IPS-NIHi7 (cell line): ENCODE measurements around the gene PPP1R15A.
"Not testable (repeated sequence)": the region's sequence is repeated elsewhere in the genome, so short reads cannot be mapped to it uniquely, and the experiment has no call there.

ENCODE experiments used
- DNase-seq: peaks from one replicate; pipeline ENCODE4 v3.0.0; 2012; ENCODE audit warnings: mixed read lengths; ENCODE audit errors: extremely low spot score

The PPP1R15A gene

DNA sequence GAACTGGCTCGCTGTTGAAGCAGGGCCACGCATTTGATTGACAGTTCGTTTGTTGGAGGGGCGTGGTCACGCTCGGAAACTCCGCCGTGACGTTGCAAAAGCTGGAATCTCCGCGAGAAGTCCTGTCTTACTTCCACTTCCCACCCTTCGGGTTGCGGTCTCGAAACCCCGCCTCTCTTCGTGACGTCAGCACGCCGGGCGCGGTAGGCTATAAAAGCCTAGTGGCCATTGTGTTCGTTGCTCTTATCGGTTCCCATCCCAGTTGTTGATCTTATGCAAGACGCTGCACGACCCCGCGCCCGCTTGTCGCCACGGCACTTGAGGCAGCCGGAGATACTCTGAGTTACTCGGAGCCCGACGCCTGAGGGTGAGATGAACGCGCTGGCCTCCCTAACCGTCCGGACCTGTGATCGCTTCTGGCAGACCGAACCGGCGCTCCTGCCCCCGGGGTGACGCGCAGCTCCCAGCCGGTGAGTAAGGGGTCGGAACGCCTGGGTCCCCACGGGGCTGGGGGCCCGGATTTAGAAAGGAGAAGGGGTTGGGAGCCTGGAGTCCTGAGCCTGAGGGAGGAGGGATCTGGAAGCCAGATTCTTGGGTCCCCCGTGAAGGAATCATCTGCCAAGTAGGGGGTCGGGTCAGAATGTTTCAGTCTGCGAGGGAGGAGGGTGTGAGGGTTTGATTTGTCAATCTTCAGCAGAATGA lies at the start of gene PPP1R15A:
TSS of gene PPP1R15A (plus strand) at position 240 of the 702 bp plus-strand sequence. CDS start 813 bp downstream, outside the sequence.
- peak; percentile 97 for DNase-seq

DNA sequence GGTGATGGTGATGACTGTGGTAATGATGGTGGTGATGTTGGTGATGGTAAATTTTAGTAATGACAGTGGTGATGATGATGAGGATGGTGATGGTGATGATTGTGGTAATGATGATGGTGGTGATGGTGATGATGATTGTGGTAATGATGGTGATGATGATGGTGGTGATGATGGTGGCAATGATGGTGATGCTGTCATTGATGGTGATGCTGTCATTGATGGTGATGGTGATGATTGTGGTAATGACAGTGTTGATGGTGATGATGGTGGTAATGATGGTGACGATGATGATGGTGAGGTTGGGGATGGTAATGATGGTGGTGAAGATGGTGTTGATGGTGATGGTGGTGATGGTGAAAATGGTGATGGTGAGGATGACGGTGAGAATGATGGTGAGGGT lies 49.7 kb upstream of the PPP1R15A start:
- DNase-seq = no peak

DNA sequence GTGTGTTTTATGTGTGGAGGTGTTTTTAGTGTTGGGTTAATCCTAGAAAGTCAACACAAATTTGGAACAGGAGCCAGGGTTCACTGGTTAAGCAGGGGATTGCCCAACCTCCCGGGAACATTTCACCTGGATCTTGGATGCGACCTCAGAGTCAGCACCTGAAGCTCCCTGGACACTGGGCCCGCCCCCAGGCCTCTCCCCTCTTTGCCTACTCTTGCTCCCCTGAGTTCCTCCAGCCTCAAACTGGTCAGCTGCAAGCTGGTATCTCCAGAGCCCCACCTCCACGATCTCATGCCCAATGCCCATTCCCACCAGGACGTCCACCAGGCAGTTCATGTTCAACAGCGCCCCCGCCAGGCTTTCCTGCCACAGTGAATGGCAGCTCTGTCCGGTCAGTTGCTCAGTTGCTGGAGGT lies 45.6 kb upstream of the PPP1R15A start:
- no peak for DNase-seq

DNA sequence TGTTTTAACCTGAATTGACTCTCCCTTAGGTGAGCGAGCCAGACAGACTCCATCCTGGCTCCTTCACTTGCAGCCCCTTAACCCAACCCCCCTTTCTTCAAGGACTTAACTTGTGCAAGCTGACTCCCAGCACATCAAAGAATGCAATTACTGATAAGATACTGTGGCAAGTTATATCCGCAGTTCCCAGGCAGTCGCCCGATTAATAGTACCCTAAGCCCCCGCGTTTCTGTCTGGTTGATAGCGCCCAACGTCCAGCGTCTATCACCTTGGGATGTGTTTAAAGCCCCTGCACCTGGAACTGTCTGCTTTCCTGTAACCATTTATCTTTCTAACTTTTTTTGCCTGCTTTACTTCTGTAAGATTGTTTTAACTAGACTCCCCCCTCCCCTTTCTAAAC lies 42.1 kb upstream of the PPP1R15A start:
- no peak for DNase-seq

DNA sequence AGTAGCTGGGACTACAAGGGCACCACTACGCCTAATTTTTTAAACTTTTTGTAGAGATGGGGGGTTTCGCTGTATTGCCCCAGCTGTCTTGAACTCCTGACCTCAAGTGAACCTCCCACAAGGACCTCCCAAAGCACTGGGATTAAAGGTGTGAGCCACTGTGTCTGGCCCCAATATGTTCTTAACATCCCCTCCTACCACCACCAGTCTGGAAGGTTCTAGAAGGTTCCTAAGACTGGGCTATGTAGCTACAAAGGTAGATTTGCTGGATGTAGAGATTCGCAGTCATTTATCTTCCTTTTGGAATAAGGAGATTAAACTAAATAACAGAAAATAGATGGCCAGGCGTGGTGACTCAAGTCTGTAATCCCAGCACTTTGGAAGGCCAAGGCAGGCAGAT lies 41.3 kb upstream of the PPP1R15A start:
- no peak for DNase-seq

DNA sequence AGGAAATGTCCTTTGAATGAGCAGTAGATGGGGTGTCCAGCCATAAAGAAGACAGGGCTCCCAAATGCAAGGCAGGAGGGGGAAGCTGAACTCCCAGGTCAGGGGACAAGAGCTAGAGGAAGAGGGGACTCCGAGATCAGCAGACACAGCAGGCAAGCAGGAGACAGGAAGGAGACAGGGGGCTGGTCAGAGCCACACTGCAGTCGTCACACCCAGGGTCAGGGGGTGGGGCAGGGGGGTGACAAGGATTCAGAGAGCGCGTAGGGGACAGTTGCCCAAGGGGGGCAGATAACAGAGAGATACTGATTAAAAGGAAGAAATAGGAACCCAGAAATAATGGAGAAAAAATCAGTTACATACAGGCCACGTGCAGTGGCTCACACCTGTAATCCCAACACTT lies 39.2 kb upstream of the PPP1R15A start:
- no peak for DNase-seq

DNA sequence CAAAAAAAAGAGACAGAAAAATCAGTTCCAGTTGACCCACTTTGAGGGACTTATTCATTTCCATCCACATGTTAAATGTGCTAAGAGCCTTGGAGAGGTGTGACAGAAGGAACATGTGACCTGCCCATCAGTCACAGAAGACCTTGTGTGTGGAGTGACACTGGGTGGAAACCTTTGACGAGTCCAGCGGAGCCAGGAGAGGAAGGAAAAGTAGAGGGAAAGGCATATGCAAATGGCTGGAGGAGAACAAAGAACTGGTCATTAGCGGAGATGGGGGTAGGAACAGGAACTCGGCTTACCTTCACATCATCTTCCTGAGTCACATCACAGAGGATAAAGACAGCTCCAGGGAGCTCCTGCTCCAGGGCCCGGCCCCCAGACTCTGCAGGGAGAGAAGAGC lies 38.2 kb upstream of the PPP1R15A start:
- DNase-seq = no peak

DNA sequence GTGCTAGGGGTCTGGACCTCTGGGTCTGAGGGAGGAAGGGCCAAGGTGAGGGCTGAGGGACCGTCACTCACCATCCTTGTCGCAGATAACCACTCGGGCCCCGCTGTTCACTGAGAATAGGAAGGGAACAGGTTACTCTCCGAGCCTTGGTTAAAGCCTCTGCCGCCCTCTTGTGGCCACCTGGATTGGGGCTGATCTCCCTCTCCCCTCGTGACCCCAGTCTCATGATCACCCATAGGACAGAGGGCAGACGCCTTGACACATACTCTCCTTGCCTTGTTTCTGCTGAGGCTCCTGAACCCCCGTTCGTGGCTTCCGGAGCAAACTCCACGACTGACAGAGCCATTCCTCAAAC lies 36.5 kb upstream of the PPP1R15A start:
- peak; percentile 84 for DNase-seq

DNA sequence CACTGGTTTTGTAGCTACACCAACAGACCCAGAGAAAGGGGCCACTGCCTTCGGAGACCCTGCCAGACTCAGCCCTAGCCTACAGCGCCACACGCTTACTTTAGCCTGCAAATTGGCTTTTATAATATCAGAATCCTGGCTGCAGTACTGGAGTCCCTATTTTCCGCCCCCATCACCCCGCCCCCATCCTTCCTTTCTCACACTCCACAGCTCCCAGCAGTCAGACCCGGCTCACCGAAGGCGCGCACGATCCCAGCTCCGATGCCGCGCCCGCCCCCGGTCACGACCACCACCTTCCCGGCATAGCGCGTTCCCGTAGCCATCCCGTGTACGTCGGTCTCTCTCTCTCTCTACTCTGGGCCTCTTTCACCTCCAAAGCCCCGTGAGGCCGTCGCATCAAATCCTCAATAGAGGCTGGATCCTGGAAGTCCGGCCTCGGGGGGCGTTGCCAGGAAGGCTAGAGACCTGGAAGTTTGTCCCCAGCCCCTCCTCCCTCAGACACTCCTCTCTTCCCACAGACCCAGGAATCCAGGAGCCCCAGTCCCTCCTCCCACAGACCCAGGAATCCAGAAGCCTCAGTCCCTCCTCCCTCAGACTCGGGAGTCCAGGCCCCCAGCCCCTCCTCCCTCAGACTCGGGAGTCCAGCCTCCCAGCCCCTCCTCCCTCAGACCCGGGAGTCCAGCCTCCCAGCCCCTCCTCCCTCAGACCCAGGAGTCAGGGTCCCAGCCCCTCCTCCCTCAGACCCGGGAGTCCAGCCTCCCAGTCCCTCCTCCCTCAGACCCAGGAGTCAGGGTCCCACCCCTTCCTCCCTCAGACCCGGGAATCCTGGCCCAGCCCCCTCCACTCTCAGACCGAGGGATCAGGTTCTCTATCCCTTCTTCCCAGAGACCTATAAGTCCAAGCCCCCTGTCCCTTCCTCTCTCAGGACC lies 35.9 kb upstream of the PPP1R15A start, which contains the start of gene HSD17B14:
TSS of gene HSD17B14 (minus strand) at position 403 of the 929 bp plus-strand sequence. CDS start at position 323, 80 bp downstream.
- DNase-seq = peak; percentile 58

DNA sequence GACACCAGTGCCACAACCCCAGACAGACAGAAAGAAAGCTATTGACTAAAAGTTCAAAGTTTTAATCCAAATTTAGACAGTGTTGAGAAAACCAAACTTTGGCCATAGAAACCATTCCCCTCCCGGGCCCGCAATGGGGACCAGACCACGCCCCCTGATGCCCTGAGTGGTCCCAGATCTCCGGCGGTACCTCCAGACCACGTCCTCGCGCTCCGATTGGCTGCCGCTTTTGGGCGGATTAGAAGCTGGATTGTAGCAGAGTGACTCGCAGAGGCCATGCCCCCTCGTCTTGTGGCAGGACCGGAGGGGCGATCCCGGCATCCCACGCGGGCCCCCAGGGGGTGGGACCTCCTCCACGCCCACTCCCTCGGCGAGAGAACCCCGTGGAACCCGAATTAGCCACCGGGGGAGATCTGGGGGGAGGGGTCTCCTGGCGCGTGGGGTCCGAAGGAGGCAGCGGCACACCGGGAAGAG lies 35.1 kb upstream of the PPP1R15A start:
- peak; percentile 98 for DNase-seq

DNA sequence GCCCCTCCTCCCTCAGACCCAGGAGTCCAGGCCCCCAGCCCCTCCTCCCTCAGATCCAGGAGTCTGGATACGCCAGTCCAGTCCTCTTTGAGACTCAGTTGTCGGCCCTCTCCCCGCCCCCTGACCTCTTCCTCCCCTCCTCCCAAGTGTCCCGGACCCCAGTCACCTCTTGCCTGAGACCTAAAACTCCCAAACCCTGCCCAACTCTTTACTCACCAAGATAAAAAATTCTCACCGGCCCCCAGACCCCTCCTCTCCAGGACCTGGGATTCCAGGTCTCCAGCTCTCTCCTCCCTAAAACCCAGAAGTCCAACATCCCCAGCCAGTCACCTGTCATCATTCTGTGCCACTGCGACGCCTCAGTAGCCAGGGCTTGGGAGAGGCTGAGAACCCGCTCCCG lies 34.5 kb upstream of the PPP1R15A start:
- no peak for DNase-seq

DNA sequence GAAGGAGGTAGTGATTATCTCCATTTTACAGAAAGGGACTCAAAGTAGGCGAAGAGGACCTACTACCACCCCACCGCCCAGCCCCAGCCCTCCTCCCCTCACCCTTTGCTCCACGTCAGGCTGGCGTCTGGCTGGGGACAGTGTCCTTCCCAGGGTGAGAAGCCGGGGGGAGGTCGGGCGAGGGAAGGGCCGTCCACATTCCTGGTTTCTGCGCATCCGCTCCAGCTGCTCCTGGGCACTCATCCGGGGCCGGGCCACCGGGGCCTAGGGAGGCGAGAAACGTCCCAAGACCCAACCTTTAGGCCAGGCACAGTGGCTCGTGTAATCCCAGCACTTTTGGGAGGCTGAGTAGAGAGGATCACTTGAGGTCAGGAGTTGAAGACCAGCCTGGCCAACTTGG lies 31.2 kb upstream of the PPP1R15A start:
- no peak for DNase-seq

DNA sequence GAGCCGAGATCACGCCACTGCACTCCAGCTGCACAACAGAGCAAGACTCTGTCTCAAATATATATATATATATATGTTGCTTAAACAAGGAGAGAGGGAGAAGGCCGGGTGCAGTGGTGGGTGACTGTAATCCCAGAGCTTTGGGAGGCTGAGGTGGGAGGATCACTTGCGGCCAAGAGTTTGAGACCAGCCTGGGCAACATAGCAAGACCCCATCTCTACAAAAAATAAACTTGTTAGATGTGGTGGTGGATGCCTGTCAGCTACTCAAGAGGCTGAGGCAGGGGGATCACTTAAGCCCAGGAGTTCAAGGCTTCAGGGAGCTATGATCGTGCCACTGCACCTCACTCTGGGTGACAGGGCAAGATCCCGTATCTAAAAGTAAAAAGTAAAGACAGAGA lies 30.6 kb upstream of the PPP1R15A start:
- DNase-seq = no peak

DNA sequence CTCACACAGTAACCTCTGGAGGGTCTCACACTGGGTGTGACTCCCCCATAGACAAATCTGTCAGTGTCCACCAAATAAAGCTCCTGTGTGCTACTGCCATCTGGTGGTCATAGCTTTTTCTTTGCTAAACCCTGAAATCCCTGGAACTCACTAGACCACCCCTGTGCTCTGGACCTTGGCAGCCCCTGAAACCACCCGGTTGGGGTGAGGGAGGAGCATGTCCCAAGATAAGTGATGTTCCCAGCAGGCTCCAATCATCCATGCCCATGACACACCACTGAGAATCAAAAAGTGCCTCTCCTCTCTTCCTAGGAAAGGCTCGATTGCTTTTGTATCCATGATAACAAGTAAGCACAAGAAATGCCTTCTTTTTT lies 29.4 kb upstream of the PPP1R15A start:
- peak; percentile 66 for DNase-seq

DNA sequence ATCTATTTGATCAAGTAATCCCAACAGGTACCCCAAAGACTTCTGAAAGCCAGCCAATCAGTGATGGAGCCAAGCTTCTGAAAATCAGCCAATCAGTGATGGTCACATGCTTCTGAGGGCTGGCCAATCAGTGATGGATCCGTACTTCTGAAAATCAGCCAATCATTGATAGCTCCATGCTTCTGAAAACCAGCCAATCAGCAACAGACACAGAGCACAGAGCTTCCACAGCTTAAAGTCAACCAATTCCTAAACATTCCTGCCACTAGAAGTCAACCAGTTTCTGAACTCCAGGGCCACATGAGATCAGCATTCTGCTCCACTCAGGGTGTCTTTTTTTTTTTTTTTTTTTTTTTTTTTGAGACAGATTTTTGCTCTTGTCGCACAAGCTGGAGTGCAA lies 27.7 kb upstream of the PPP1R15A start:
- DNase-seq = peak; percentile 49

DNA sequence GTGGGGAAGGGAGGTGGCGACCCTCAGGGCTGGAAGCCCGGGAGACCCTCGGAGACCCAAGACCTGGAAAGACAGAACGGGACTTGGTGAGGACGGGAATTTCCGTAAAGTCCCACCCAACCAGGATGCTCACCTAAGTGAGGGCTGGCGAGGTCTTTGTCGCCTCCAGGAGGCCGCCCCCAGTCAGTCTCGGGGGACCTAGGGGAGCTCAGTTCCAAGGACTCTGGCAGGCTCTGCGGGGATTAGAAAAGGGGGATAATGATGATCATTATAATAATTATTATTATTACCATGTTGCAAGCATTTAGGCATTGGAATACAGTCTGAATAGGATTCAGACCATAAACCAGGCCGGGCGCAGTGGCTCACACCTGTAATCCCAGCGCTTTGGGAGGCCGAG lies 26.8 kb upstream of the PPP1R15A start:
- DNase-seq = peak; percentile 7

DNA sequence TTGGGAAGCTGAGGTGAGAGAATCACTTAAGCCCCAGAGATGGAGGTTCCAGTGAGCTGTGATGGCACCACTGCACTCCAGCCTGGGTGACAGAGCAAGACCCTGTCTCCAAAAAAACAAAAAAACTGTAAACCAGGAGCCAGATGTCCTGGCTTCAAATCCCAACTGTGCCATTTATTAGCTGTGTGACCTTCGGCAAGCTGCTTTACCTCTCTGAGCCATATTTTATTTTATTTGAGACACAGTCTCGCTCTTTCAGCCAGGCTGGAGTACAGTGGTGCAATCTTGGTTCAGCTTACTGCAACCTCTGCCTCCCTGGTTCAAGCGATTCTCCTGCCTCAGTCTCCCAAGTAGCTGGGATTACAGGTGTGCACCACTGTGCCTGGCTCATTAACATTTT lies 25.6 kb upstream of the PPP1R15A start:
- DNase-seq = not testable (repeated sequence)

DNA sequence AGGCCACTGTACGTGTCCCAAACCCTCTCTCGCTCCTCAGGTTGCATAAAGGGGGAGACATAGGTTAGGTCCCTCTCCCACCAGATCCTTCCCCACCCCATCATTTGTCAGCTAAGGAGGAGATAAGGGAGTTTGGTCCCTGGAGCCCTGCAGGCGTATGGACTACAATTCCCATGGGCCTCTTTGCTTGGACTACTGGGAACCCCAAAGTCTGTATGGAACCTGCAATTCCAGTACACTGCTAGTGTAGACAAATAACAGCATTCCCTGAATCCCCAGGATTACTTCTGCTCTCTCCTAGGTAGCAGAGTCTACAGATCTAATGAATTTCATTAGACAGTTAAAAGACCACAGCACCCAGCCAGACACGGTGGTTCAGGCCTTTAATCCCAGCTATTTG lies 19.9 kb upstream of the PPP1R15A start:
- no peak for DNase-seq

DNA sequence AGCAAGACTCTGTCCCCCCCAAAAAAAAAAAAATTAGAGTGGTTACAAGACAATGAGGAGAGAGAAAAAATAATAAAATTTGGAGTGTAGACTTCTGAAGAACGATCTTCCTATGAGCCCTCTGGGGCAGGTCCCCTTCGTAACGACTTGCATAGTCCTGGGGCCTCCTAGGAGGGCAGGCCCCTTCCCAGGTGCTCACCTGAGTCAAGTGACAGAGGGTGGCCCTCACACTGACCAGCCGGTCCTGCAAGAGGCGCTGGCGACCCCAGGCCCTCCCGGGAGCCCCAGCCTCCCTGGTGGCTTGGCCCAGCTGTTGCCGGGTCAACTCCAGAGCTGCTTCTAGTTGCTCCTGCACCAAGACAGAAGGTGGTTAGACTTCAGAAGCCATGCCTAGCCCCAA lies 18.7 kb upstream of the PPP1R15A start:
- DNase-seq = no peak

DNA sequence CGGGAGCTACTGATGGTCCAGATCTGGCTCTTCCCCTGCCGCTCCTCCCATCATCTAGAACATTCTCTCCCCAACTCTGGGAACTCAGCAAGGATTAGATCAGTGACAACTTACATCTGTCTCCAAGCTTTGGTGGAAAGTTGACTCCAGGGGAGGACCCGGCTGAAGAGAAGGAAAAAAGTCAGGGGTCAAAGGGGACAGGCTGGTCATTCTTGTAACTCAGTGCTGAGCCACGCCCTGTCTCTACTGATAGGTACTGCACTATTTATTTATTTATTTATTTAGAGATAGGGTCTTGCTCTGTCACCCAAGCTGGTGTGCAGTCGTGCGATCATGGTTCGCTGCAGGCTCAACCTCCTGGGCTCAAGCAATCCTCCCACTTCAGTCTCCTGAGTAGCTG lies 18.1 kb upstream of the PPP1R15A start:
- no peak for DNase-seq

DNA sequence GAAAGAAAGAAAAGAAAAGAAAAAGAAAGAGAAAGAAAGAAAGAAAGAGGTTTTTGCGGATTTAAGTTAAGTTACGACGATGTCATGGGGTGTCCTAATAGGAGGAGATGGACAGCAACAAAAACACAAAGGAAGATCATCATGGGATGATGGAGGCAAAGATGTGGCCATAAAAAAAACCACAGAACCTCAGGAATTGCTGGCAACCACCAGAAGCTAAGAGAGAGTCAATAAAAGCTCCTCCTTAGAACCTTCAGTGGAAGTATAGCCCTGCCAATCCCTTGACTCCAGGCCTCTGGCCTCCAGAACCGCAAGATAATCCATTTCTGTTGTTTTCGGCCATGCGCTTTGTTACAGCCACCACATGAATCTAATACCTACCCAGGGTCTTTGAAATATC lies 15.3 kb upstream of the PPP1R15A start:
- no peak for DNase-seq

DNA sequence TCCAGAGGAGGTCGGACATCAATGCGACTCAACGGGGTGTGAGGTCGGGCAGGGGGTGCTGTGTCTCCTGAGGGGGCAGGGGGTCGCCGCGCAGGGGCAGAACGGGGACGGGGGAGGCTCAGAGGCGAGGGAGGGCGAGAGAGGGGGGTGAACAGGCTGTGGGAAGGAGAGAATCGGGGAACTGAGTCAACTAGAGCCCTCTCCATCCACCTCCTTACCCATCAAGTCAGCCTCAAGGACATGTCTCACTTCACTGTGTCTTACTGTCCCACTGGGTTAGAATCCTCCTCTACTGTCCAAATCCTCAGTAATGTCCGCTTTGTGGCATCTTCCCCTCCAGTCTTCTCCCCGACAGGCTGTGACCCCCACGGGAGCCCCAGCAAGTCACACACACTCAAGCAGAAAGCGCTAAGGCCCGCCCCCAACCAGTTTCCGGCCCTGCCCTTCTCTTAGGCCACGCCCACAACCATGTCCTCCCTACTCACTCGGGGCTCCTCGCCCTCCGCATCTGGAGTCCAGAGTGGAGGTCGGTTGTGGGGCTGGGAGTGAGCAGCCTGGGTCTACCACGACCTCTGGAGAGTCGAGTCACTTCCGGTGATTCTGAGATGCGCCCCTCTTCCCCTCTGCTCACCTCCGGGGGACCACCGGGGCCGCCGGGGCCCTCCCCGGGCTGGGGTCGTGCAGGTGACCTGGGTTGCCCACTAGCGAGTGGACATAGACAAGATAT lies 13.1 kb upstream of the PPP1R15A start:
- peak; percentile 56 for DNase-seq
